Ammon's horn (tissue), 1 donor: ENCODE data around the gene CBL.
A peak's percentile ranks its signal among the peaks of the same experiment; 100 is the strongest.
"Not testable (repeated sequence)": the region's sequence is repeated elsewhere in the genome, so short reads cannot be mapped to it uniquely, and the experiment has no call there.

ENCODE experiments used
- DNase-seq: peaks from one replicate; pipeline ENCODE4 v3.0.0-alpha.2; 2016; ENCODE audit warnings: low spot score

The CBL gene

DNA sequence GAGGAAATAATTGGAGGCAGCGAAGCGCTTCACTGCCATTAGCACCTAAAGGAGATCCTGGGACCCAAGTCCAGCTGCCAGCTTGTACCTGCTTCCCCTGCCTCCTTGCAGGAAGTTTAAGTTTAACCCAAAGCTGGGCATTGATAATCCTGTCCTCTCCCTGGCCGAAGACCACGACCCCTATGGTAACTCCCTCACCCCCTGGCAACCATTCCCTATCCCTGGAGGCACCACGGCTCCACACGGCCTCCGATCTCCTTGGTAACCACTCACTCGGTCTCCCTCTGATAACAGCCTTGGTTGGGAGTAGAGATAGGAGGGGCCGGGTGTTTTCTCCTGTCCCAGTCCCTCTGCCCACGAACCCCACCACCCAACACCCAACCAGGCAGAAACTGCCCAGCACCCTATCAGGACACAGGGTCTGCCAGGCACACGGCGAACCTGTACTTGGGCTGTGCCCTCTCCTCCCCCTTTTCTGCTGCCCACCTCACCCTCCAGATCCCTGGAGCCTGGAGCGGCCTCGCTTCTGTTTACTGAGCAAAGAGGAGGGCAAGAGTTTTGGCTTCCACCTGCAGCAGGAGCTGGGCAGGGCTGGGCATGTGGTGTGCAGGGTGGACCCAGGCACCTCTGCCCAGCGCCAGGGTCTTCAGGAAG lies 20.0 kb upstream of the CBL start:
- DNase-seq, result no peak

DNA sequence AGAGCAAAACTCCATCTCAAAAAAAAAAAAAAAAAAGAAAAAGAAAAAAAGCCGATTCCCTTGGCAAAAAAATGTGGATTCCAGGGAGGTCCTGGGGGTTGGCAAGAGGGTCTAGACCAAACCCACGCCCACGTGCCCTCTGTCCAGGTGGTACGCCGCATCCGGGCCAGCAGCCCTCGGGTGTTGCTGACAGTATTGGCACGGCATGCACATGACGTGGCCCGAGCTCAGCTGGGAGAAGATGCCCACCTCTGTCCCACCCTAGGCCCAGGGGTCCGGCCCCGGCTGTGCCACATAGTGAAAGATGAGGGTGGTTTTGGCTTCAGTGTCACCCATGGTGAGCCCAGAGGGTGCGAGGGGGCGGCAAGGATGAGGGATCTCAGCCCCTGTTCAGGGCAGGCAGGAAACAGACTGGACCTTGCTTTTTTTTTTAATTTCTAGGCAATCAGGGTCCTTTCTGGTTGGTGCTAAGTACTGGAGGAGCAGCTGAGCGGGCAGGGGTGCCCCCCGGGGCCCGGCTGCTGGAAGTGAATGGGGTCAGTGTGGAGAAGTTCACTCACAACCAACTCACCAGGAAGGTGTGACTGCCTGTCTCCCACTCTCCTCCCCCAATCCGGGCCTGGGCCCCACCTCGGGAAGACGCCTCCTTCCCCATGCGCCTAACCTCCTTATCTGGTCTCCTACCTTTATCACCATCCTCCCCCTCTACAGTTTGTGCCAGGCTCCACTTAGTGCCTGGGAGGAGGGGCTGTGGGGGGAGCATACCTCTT lies 18.8 kb upstream of the CBL start:
- no peak for DNase-seq

DNA sequence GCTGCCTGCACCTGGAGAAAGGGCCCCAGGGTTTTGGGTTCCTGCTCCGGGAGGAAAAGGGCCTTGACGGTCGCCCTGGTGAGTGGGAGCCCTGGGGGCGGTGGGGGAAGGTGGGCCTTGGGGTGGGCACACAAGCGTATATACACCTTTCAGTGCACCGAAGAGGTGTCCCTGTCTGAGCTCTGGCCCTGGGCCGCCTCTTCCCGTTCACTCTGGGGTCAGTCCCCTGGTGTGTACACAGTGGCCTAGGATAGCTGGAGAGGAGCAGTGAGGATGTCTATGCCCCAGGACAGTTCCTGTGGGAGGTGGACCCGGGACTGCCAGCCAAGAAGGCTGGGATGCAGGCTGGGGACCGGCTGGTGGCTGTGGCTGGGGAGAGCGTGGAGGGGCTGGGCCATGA lies 18.1 kb upstream of the CBL start:
- DNase-seq, result no peak

DNA sequence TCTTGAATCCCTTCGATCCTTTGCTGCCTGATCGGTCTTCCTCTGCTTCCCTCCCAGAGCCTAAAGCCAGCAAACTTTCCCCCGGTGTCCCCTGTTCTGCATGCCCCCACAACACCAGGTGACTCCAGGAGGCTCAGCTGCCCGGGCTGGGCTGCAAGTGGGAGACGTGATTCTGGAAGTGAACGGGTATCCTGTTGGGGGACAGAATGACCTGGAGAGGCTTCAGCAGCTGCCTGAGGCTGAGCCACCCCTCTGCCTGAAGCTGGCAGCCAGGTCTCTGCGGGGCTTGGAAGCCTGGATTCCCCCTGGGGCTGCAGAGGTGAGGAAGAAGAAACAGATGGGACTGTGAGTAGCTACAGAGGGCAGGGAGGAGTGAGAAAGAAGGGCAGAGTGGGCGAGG lies 17.3 kb upstream of the CBL start:
- no peak for DNase-seq

DNA sequence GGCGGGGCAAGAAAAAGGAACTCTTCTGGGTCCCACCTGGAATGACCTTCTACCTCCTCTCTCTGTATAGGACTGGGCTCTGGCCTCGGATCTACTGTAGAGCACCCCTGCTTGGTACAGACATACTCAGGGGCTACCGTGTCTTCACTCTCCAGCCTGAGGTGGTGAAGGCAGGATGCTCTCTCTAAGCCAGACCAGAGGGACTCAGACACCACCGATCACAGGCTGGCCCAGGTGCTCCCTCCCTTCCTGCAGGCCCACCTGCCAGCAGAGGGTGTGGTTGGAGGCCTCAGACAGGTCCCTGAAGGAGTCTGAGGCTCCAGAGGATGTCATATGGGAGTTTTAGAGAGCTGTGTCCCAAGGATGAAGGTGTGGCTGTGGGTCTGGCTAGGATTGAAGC lies 16.7 kb upstream of the CBL start:
- no peak for DNase-seq

DNA sequence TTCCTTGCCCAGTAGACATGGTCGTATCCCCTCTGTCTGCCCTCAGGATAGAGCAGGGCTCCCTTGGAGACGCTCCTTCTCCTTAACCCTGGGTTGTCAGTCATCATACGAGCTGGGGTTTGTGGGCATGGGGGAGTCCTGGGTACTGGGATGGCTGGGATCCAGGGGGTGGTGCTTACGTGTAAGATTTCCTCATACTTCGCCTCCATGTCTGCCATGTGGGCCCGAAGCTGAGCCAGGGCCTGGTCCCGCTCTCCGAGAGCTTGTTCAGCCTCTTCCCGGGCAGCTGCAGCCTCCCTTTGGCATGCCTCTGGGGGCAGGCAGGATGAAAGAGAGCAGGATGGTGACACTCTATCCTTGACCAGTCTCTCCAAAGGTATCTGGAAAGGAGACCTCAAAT lies 15.6 kb upstream of the CBL start:
- no peak for DNase-seq

DNA sequence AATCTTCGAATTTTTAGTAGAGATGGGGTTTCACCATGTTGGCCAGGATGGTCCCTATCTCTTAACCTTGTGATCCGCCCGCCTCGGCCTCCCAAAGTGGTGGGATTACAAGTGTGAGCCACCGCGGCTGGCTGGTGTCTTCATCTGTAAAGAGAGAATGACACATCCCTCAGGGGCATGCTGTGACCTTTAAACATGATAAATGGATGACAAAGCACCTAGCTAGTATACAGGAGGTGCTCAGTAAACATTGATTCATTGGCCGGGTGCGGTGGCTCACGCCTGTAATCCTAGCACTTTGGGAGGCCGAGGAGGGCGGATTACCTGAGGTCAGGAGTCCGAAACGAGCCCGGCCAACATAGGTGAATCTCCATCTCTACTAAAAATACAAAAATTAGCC lies 14.9 kb upstream of the CBL start:
- DNase-seq, result not testable (repeated sequence)

DNA sequence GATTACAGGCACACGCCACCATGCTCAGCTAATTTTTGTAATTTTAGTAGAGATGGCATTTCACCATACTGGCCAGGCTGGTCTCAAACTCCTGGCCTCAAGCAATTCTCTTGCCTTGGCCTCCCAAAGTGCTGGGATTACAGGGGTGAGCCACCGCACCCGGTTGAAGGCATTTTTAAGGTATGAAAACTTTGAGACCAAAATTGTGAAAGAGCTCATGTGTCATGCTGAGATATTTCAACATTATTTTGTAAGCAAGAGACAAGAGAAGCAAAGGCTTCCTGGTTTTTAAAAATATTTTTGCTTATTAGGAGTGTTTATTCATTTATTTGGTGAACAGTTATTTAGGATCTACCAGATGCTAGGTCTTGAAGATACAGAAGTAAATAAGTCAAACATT lies 14.0 kb upstream of the CBL start:
- DNase-seq, result no peak

DNA sequence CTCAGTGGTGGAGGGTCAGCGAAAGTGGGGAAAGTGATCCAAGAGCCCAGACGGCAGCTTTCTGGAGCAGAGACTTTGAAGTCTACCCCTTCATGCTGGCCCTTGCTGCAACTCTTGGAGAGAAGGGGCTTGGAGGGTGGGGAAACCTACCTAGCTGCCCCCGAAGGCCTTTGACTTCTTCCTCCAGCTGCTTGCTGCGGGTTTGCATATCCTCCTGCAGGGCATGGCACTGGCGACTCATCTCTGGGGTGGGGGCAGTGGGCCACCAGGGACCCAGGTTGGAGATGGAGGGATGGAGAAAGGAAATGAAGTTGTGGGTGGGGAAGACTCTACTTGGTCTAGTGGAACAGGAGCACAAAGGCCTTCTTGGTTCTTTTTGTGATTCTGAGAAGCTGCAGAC lies 13.1 kb upstream of the CBL start:
- no peak for DNase-seq

DNA sequence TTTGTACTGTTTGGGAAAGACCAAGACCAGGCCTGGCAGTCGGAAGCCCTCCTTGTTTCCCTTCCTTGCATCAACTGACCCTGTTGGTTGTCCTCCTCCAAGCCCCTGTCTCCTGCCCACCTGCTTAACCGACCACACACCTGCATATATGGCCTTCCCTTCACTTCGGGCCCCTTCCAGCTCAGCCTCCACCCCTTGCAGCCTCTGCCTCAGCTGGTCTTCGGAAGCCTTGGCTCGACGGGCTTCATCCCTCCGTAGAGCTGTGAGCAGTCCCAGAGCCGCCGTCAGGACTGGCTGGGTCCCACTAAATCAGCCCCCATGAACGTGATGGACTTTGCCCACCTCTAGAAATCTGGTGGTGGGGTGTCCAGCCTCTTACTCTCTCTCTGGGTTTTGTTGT lies 12.5 kb upstream of the CBL start:
- DNase-seq, result no peak

DNA sequence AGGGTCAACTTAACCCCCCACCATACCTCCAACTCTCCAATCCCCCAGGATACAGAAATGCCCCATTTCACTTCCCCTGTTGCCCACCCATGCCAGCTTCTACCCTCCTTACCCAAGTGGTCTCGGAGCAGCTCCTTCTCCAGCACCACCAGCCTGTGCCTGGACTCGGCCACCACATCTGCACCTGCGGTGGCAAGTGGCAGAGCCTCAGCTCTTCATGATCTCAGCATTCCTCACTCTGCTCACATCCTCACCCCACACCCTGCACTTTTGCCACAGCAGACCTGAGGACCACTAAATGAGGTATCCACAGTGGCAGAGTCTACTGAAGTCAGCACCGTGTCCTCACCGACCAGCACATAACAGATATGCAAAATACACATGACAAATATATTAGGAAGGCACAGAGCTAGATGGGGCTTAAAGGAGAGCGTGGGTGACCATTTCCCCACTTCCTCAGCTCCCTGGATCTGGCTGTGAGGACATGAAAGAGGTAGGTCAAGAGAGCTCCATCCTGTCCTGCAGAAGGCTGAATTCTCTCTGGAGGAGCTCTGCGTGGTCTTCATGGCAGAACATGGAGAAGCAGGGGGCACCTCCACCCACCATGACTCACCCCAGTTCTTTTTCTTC lies 11.2 kb upstream of the CBL start:
- no peak for DNase-seq

DNA sequence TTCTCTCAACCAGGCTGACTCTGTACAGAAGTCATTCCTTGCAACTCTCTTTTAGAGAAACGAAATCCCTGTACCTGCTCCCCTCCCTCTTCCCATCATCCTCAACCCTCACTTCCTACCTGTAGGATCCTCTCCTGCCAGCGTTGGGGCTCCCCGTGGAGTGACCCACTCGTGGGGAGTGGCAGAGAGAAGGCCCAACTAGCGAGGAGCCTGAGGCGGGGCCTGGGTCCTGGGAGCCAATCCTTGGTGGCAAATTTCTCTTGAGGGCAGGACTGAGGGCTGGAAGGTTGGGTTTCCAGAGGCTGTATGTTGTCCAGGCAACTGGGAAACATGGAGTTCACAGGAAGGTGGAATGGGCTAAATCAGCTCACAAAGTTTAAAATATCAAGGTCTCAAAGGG lies 10.5 kb upstream of the CBL start:
- no peak for DNase-seq

DNA sequence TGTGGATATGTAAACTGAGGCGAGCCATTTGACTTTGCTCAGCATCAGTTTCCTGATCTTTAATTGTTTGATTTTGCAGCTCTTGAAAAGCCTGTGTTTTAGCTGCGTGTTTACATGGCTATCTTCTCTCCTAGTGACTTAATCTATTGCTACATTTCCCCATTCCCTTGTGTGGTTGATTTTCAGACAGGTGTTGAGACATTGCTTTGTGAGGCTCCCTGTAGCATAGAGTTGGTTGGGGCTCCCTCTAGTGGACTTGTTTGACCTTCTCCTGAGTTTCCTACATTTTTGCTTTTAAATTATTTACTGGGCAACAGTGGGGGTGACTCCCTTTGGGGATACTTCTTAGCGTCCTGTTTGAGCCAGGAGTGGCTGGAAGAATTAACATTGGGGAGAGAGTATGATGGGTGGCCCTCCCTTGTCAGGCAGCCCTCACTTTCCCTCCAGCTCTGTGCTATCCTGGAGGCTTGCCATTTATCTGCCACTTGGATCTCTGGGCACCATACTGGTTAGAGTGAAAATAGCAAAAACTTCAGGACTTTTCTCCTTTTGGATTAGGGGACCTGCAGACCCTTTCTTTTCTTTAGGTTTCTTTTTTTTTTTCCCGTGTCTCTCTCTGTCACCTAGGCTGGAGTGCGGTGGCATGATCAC lies 9.2 kb upstream of the CBL start:
- peak; percentile 84 for DNase-seq

DNA sequence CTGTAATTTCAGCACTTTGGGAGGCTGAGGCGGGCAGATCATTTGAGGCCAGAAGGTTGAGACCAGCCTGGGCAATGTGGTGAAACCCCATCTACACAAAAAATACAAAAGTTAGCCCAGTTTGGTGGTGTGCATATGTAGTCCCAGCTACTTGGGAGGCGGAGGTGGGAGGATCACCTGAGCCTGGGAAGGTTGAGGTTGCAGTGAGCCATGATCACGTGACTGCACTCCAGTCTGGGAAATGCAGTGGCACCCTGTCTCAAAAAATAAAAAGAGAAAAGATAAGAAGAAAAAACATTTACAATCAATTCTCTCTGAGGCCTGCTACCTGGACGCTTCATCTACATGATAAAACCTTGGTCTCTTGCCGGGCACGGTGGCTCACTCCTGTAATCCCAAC lies 7.2 kb upstream of the CBL start:
- no peak for DNase-seq

DNA sequence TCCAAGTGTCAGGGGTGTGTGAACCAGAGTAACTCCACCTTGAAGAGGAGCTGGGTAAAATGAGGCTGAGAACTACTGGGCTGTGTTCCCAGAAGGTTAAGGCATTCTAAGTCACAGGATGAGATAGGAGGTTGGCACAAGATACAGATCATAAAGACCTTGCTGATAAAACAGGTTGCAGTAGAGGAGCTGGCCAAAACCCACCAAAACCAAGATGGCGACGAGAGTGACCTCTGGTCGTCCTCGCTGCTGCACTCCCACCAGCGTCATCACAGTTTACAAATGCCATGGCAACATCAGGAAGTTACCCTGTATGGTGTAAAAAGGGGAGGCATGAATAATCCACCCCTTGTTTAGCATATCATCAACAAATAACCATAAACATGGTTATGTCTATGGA lies 4.9 kb upstream of the CBL start:
- not testable (repeated sequence) for DNase-seq

DNA sequence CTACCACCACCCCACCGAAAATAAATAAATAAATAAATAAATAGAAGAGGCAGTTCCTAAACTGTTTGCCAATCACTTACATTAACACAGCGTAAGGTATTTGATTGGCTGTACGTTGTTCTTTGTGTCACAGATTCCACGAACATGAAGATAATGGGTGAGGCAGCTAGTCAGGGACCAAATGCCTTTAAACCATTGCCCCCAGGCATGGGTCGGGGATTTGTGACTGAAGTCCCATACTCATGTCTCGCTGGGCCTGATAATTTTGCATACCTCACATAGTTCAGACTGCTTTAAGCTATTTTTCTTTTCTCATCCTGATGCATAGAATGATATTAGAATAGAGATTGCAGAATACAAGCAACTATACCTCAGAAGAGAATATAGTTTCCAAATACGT lies 3.6 kb upstream of the CBL start:
- DNase-seq, result no peak

DNA sequence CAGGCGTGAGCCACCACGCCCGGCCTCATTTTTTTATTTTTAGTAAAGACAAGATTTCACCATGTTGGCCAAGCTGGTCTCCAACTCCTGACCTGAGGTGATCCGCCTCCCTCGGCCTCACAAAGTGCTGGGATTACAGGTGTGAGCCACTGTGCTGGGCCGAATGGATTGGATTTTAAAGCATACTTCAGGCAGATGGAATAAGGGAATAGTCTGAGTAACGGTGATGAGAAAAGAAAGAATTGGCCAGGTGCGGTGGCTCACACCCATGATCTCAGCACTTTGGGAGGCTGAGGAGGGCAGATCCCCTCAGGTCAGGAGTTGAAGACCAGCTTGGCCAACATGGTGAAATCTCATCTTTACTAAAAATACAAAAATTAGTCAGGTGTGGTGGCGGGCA lies 2.1 kb upstream of the CBL start:
- DNase-seq, result no peak

DNA sequence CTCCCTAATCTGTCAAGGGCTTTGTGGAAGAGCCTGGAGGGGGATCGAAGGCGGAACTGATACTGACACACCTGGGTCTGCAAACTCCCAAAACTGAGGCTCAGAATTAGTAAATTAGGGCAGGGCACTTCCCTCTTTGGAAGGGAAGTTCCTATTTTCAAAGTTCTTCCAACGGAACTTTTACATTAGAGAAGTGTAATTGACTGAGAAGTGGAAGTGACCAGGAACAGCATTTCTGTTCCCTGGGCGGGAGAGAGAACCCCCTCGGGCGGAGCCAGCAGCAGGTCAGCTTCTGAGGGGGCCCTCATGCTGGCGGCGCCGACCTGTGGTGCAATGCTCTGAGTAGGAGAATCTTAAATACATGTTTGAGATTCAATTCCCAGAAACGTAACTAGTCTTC lies 1.1 kb upstream of the CBL start:
- DNase-seq, result peak; percentile 29

DNA sequence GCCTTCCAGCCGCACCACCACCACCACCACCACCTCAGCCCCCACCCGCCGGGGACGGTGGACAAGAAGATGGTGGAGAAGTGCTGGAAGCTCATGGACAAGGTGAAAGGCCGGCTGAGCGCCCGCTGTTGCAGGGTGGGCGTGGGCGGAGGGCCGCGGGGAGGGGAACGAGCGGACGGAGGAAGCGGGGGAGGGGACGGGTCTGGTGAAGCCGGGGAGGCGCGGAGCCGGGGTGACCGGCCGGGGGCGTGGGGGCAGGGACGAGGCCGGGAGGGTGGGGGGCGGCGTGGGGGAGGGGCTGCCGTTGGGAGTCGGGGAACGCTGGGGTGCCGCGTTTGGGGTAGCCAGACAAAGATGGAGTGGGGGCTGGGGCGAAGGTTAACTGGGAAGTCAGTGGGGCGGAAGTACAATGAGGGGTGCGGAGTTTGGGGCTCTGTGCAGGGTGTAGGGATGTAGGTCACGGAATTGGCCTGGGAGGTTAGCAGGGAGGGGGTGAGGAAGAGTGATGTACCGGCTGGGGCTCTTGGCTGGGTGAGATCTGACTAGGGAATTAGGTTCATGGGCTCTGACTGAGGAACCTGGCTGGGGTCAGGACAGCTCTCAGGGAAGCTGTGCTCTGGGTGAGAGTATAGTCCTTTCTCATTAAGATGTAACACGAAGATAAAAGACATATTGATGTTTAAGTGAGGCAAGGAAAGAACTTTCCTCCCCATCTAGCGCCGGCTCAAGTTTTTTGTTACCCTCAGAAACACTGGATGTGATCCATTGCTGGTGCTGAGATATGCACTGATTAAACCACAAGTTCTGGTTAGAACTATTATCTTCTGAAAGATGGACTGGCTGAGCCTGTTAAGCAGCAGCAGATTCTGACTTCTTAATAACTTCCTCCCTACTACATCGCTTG lies 624 bp downstream of the CBL start:
- DNase-seq, result peak; percentile 20

DNA sequence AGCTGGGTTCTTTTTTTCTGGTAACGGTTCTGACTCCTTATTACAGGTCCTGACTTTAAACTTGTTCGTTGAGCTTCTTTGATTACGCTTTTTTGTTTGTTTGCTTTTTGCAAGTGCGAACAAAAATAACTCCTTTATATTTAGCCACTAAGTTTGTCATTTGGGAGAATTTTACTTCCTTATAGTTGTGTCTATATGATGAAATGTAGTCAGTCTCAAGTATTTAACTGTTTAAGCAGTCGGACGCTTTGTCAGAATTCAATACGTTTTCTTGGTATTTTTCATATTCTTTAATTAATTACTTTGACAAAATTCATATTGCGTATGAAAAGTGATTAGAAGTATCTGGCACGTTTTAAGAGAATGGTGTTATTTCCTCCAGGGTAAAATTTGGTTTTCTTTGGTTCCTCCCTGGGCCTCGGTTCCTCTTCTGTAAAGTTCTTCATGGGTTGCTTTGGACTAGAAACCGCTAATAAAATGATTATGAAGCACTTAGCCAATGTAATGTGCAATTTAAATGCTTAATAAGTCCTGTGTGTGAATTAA lies 1.3 kb downstream of the CBL start:
- DNase-seq, result no peak

DNA sequence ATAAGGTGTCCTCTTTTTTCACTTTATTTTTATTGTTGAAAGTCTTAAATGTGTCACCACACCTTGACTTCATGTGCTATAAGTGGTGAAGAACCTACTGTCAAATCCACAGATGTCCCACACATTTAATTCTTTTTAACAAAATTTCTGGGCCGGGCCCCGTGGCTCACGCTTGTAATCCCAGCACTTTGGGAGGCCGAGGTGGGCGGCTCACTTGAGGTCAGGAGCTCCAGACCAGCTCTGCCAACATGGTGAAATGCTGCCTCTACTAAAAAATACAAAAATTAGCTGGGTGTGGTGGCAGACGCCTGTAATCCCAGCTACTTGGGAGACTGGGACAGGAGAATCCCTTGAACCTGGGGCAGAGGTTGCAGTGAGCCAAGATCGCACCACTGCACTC lies 3.0 kb downstream of the CBL start:
- DNase-seq, result no peak

DNA sequence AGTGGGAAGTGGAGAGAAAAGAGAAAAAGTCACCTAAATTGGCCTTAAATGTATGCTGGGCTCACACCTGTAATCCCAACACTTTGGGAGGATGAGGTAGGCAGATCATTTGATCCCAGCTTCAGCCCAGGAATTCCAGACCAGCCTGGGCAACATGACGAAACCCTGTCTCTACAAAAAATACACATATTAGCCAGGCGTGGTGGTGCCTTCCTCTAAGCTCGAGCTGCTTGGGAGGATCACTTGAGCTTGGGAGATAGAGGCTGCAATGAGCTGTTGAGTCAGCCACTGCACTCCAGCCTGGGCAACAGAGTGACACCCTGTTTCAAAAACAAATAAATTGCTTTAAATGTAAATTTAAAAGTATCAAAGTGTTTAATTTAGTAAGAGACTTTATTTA lies 3.9 kb downstream of the CBL start:
- no peak for DNase-seq
